ENCODE data around the gene ASIP.

GRCh38 chr20:34292496-34292895 is 51.3 kb downstream of the ASIP start:
- TF ChIP-seq CTCF (IDR thresholded peaks at IDR 0.05 in 4 of 5, conservative IDR thresholded peaks at IDR 0.05 in 1 of 5) (no peak), POLR2A (IDR thresholded peaks at IDR 0.05) (no peak)

Measured in gastrocnemius medialis (tissue), 4 donors.